Body of pancreas (tissue), 4 donors: ENCODE results near the gene CNTN2. TPM values are rescaled to one million over a fixed set of nuclear protein-coding genes. Genes with fewer than 3 reads are reported as not detected.

Experiments
- ATAC-seq: fragments of 150-250 bp; one replicate; pipeline ENCODE4 v1.9.1; 2016
- DNase-seq, 4 donors: peaks; one replicate each; pipeline ENCODE4 v3.0.0-alpha.2; 2019
- H3K27ac ChIP-seq, 4 donors: fragments of 200-600 bp; sonication (generic); 1 replicate in 3 of 4; 2 replicates in 1 of 4; pipeline versions ENCODE4 v1.5.1 to v1.6.1; 2016 to 2019; ENCODE audit warnings: mild to moderate bottlenecking in 1 of 4, mixed read lengths in 1 of 4, moderate library complexity in 1 of 4
- H3K27me3 ChIP-seq, 2 donors: fragments of 200-600 bp; sonication (generic); one replicate each; pipeline ENCODE4 v1.6.0; 2016; ENCODE audit warnings: mild to moderate bottlenecking in 1 of 2
- H3K36me3 ChIP-seq, 2 donors: fragments of 200-600 bp; sonication (generic); replicated peaks in 1 of 2; 2 replicates each; pipeline ENCODE4 v1.5.1; 2016; ENCODE audit warnings: low read depth in 2 of 2; ENCODE audit not compliant: insufficient read depth in 1 of 2
- H3K4me1 ChIP-seq: fragments of 200-600 bp; sonication (generic); one replicate; pipeline ENCODE4 v1.6.0; 2016
- H3K4me3 ChIP-seq, 2 donors: fragments of 200-600 bp; sonication (generic); 1 replicate in 1 of 2; 2 replicates in 1 of 2; pipeline ENCODE4 v1.5.1; 2016 to 2019
- H3K9me3 ChIP-seq, 3 donors: fragments of 200-600 bp; sonication (generic); 1 replicate in 2 of 3; 2 replicates in 1 of 3; pipeline ENCODE4 v1.5.1; 2016
- POLR2A ChIP-seq, 3 donors: fragments of 450-650 bp; IDR thresholded peaks; one replicate each; pipeline ENCODE4 v1.6.1; 2016; ENCODE audit warnings: antibody characterized with exemption in 3 of 3, mild to moderate bottlenecking in 2 of 3
- WGBS, 2 donors: methylation state at CpG; one replicate each; pipeline ENCODE4 v1.1.5; 2017; 5-methylcytosine and 5-hydroxymethylcytosine counted together
- intact Hi-C: fragments of 100-400 bp; cut with DNase I; formaldehyde crosslinking; loops from one replicate; pipeline ENCODE4 v1.15.1; 2023
- total RNA-seq, 2 donors: library from RNA; depleted of rRNA; stranded (reverse); fragments of >200 nt; gene quantifications; one replicate each; pipeline ENCODE4 v1.1.0, GENCODE V29; 2016
- TF ChIP-seq, protein P1 (sequence below), 7 experiments: fragments of 450-650 bp in 4 of 7; fragments of 200-600 bp in 3 of 7; sonication (generic) in 3 of 7; IDR thresholded peaks; one replicate each; pipeline ENCODE4 v1.5.1; 2016 to 2019; ENCODE audit warnings: antibody characterized with exemption in 7 of 7

Gene CNTN2
- total RNA-seq, 2 donors from 2014 or later = not detected

DNA sequence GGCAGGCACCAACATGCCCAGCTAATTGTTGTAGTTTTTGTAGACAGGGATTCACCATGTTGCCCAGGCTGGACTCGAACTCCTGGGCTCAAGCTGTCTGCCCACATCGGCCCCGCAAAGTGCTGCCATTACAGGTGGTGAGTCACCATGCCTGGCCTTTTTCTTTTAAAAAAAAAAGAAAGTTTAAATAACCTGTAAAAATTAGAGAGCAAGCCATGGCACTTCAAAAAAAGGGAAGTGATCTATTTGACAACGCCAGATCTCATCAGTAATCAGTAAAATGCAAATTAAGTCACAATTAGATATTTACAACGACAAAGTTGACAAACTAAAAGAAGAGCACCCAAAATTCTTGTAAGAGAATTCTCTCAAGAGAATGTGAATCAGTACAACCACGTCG lies 81.7 kb downstream of the CNTN2 start:
- 67 to 72% methylated on average over 7 of the region's 7 CpGs for WGBS, 2 donors
- no peak for TF ChIP-seq POLR2A (IDR thresholded peaks at IDR 0.05)
- TF ChIP-seq, protein P1, sequence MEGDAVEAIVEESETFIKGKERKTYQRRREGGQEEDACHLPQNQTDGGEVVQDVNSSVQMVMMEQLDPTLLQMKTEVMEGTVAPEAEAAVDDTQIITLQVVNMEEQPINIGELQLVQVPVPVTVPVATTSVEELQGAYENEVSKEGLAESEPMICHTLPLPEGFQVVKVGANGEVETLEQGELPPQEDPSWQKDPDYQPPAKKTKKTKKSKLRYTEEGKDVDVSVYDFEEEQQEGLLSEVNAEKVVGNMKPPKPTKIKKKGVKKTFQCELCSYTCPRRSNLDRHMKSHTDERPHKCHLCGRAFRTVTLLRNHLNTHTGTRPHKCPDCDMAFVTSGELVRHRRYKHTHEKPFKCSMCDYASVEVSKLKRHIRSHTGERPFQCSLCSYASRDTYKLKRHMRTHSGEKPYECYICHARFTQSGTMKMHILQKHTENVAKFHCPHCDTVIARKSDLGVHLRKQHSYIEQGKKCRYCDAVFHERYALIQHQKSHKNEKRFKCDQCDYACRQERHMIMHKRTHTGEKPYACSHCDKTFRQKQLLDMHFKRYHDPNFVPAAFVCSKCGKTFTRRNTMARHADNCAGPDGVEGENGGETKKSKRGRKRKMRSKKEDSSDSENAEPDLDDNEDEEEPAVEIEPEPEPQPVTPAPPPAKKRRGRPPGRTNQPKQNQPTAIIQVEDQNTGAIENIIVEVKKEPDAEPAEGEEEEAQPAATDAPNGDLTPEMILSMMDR (IDR thresholded peaks at IDR 0.05) = no peak
- intact Hi-C loops = no loop called here

DNA sequence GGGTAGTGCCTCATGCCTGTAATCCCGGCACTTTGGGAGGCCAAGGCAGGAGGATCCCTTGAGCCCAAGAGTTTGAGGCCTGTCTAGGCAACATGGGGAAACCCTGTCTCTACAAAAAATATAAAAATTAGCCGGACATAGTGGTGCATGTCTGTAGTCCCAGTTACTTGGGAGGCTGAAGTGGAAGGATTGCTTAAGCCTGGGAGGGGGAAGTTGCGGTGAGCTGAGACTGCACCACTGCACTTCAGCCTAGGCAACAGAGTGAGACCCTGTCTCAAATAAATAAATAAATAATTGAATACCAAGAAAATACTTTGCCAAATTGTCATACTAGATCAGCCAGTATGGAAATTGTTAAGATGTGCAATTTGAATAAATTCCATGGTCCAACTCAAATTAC lies 84.6 kb downstream of the CNTN2 start:
- ATAC-seq = no peak
- Histone ChIP-seq H3K27me3 (no peaks in the 10 kb centered on the region), H3K9me3 (no peaks in the 10 kb centered on the region), H3K27ac (no peak overlapping the region), H3K4me1 (peaks cover 5% of the 10 kb centered on the region), H3K4me3 (no peak overlapping the region), H3K36me3 (no peaks in the 10 kb centered on the region)
- WGBS, 2 donors = 82 to 85% methylated on average over 3 of the region's 3 CpGs
- TF ChIP-seq, protein P1 (IDR thresholded peaks at IDR 0.05) = no peak
- intact Hi-C loops = no loop called here
- no peak for DNase-seq

More for the DNA sequence above, 81.7 kb downstream of the CNTN2 start:
- peaks cover 22% of the 10 kb centered on the region for H3K4me1 ChIP-seq
- H3K9me3 ChIP-seq = no peaks in the 10 kb centered on the region
- no peak for DNase-seq
- no peaks in the 10 kb centered on the region for H3K27me3 ChIP-seq
- no peaks in the 10 kb centered on the region for H3K36me3 ChIP-seq
- no peak overlapping the region for H3K4me3 ChIP-seq
- H3K27ac ChIP-seq = no peak overlapping the region
- ATAC-seq = no peak

Other genes with a start within 250 kb of the CNTN2 start
- 1 to 10 TPM; 4.4 to 7.6 TPM for gene NFASC, start 172.3 kb upstream of the CNTN2 start, total RNA-seq
- 1 to 10 TPM; 1.3 to 2.0 TPM for gene TMEM81, start 41.2 kb downstream of the CNTN2 start, total RNA-seq
- 1 to 10 TPM; 5.6 to 9.3 TPM for gene RBBP5, start 78.8 kb downstream of the CNTN2 start, total RNA-seq
- 1 to 10 TPM; 6.5 to 8.6 TPM for gene DSTYK, start 168.5 kb downstream of the CNTN2 start, total RNA-seq
- 1 to 10 TPM; 1.3 to 1.6 TPM for gene TMCC2, start 184.7 kb downstream of the CNTN2 start, total RNA-seq